Neuron (in vitro differentiated cells): ENCODE results near the gene TRPM8.

Source experiments
- H2AFZ ChIP-seq: one replicate; pipeline ENCODE4 v1.6.1; 2013; ENCODE audit warnings: low read depth, mild to moderate bottlenecking, inconsistent platforms, low read length, moderate library complexity
- H3K27me3 ChIP-seq: one replicate; pipeline ENCODE4 v1.6.1; 2013; ENCODE audit warnings: low read length; ENCODE audit not compliant: insufficient read depth
- H3K36me3 ChIP-seq: one replicate; pipeline ENCODE4 v1.6.1; 2013; ENCODE audit warnings: low read length; ENCODE audit not compliant: insufficient read depth
- H3K4me1 ChIP-seq: one replicate; pipeline ENCODE4 v1.6.1; 2013; ENCODE audit warnings: low read length; ENCODE audit not compliant: insufficient read depth
- H3K4me3 ChIP-seq: 2 replicates; pipeline ENCODE4 v1.5.1; 2013; ENCODE audit warnings: mild to moderate bottlenecking, low read length, moderate library complexity
- H3K9me3 ChIP-seq: one replicate; pipeline ENCODE4 v1.6.1; 2013; ENCODE audit warnings: low read length

The TRPM8 gene

DNA sequence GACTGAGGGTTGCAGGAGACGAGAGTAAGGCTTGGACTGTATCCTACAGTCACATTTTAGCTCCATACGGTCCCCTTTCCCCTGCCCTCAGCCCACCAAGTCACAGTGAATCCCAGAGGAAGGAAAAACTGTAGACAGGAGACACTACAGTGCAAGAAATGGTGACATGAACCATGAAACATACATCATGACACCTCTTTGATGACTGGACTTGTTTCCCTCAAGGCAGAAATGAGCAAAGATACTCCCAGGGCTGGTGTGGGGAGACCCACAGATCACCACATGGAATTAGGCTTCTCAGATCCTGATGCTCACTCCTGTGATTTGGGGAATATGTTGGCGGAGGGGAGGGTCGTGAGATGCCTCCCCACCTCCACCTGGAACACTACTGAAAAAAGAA is 85.1 kb downstream of the TRPM8 start:
- Histone ChIP-seq H3K4me3 (no peak overlapping the region), H3K36me3 (no peaks in the 10 kb centered on the region), H3K4me1 (no peaks in the 10 kb centered on the region)

DNA sequence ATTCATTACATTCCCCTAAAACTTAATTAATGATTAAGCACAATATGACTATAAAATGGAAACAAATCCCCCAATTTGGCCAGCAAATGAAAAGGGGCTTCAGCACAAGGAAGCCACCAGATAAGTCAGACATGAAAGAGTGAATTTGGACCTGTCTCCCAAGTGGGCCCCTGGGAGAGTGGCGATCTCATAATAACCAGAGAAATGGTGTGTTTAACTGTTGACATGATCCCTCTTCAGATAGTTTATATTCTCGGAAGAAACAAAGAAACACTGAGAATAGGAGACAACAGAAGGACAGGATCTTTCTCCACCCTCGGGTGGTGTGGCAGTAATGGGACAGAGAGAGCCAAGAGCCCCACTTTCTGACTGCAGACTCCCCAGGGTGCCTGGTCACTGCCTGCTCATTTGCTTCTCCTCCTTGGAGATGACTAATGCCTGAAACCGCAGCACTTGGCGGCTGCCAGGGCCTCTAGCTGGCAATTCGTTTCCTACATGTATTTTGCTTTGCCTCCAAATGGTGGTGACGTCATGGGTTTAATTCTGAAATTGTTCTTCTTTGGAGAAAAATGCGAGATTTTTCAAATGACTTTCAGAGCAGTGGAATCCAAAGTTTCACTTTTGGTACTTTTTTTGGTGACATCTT is 86.9 kb downstream of the TRPM8 start:
- Histone ChIP-seq H2AFZ (no peak overlapping the region), H3K9me3 (no peaks in the 10 kb centered on the region), H3K36me3 (no peaks in the 10 kb centered on the region), H3K4me1 (no peaks in the 10 kb centered on the region), H3K4me3 (no peak overlapping the region), H3K27me3 (peaks cover 3% of the 10 kb centered on the region)

More for the DNA sequence above, 85.1 kb downstream of the TRPM8 start:
- Histone ChIP-seq H3K27me3 (peaks cover 3% of the 10 kb centered on the region), H3K9me3 (no peaks in the 10 kb centered on the region), H2AFZ (no peak overlapping the region)

DNA sequence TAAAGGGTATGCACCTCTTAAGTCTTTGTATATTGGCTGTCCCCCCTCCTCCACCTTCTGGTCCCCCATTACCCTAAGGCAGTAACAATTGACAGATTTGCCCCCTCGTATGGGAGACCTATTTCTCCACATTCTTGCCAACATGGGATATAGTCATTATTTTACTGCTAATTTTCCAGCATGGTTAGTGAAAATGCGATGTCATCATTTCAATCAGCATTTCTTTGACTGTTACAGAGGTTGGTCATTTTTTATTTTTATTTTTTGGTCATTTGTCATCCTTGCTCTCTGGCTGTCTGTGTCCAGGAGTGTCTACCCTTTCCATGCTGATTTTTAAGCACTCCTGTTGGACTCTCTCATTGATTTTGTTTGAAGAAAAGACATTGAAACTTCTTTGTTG is 88.0 kb downstream of the TRPM8 start:
- H3K4me3 ChIP-seq, result no peak overlapping the region
- no peaks in the 10 kb centered on the region for H3K4me1 ChIP-seq
- peaks cover 3% of the 10 kb centered on the region for H3K27me3 ChIP-seq
- H2AFZ ChIP-seq, result no peak overlapping the region
- no peaks in the 10 kb centered on the region for H3K9me3 ChIP-seq
- H3K36me3 ChIP-seq, result no peaks in the 10 kb centered on the region

DNA sequence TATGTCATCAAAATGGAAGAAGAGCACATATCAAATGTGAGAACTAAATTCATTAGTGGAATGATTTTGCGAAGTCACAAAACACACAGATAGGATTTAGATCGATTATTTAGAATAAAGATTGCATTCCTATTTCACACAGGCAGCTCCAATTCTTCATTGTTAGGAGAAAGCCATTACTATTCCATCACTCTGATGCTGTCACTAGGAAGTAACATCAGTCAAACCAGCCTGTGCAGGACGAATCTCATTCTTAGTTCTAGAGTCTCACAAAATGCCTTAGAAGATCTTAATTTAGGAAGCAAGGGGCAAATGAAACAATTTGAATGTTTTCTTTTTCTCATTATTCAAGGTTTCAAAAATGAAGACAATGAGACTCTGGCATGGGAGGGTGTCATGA is 89.3 kb downstream of the TRPM8 start:
- peaks cover 3% of the 10 kb centered on the region for H3K27me3 ChIP-seq
- no peaks in the 10 kb centered on the region for H3K9me3 ChIP-seq
- no peak overlapping the region for H2AFZ ChIP-seq
- no peaks in the 10 kb centered on the region for H3K36me3 ChIP-seq
- H3K4me3 ChIP-seq, result no peak overlapping the region
- H3K4me1 ChIP-seq, result no peaks in the 10 kb centered on the region

DNA sequence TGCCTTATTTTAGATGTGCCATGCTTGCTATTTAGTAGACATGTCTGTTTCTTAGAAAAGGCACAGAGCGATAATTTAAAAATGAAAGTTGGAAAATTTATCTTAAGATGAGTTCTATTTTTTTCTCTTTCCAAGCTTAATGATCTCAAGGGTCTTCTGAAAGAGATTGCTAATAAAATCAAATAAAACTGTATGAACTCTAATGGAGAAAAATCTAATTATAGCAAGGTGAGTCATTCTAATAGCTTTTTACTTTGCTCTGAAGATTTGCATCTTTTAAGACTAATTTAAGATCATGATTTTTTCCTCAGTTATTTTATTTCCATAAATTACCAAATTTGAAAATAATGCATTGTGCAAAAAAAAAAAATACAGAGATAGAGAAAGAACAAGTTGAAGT is 97.3 kb downstream of the TRPM8 start:
- no peaks in the 10 kb centered on the region for H3K36me3 ChIP-seq
- no peaks in the 10 kb centered on the region for H3K27me3 ChIP-seq
- no peak overlapping the region for H3K4me3 ChIP-seq
- H2AFZ ChIP-seq, result no peak overlapping the region
- no peaks in the 10 kb centered on the region for H3K9me3 ChIP-seq
- no peaks in the 10 kb centered on the region for H3K4me1 ChIP-seq

DNA sequence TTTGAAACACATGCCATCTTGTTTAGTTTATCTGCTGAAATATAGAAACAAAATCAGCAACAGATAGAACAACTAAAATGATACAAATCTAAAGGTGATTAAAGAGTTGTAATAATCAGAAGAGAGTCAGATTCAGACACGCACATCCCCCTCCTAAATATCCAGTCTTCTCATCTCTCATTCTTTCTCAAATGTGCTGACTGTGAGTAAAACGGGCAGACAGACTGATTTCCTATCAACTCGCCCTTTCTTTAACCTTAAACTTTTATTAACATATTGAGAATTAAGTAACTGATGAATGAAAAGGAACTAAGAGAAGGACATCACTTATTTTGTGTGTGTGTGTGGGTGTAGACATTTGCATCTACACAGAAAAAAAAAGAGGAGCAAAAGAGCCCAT is 98.7 kb downstream of the TRPM8 start:
- Histone ChIP-seq H2AFZ (no peak overlapping the region), H3K4me3 (no peak overlapping the region), H3K36me3 (no peaks in the 10 kb centered on the region), H3K27me3 (no peaks in the 10 kb centered on the region), H3K9me3 (no peaks in the 10 kb centered on the region), H3K4me1 (no peaks in the 10 kb centered on the region)

DNA sequence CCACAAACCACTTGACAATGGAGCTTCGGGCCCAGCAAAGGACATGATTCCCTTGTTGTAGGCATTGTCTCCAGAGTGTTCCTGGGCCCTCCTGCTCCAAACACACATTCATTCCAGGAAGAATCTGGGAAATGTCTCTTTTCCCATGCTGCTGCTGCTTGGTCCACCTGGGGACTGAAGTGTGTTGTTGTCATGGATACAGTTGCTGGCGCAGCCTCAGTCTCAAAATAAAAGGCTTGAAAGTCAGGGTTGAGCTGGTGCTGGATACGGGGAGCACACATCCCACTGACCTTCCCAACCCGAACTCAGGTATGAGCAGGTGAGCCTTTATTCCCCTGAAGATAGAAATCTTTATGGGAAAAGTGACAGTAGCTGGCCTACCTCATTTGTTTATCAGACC is 102.7 kb downstream of the TRPM8 start:
- Histone ChIP-seq H2AFZ (no peak overlapping the region), H3K4me1 (no peaks in the 10 kb centered on the region), H3K4me3 (no peak overlapping the region), H3K27me3 (no peaks in the 10 kb centered on the region), H3K9me3 (no peaks in the 10 kb centered on the region), H3K36me3 (no peaks in the 10 kb centered on the region)

DNA sequence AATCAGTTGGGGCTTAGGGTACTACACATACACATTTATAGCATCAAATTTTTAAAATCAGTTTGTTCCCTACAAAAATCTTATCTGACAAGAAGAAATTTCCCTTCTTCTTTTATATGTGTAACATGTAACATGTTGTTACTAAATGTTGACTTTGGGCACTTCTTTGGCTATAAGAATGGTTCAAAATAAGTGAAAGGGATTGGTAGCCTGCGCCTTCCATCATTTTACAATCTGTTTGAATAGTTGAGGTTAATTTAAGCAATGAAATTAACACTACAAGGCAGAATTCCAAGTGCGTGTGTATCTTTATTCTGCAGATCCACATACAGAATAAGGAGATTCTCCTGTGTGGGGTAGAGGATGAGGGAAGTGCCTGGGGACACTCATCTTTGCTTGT is 103.2 kb downstream of the TRPM8 start:
- H2AFZ ChIP-seq, result no peak overlapping the region
- no peaks in the 10 kb centered on the region for H3K4me1 ChIP-seq
- H3K27me3 ChIP-seq, result no peaks in the 10 kb centered on the region
- H3K4me3 ChIP-seq, result no peak overlapping the region
- no peaks in the 10 kb centered on the region for H3K9me3 ChIP-seq
- no peaks in the 10 kb centered on the region for H3K36me3 ChIP-seq

DNA sequence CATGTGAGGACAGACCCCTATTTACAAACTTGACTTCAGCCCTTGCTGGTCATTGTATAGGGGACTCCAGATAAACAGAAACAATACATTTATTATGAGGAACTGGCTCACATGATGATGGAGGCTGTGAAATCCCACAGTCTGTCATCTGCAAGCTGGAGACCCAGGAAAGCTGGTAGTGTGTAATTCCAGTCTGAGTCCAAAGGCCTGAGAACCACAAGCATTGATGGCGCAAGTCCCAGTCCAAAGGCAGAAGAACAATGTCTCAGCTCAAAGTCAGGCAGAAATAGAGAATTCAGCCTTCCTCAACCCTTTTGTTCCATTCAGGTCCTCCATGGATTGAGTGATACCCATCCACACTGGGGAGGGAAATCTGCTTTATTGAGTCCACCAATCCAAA is 105.3 kb downstream of the TRPM8 start:
- H3K9me3 ChIP-seq, result no peaks in the 10 kb centered on the region
- no peaks in the 10 kb centered on the region for H3K27me3 ChIP-seq
- no peaks in the 10 kb centered on the region for H3K36me3 ChIP-seq
- H3K4me3 ChIP-seq, result no peak overlapping the region
- no peak overlapping the region for H2AFZ ChIP-seq
- H3K4me1 ChIP-seq, result peaks cover 4% of the 10 kb centered on the region

DNA sequence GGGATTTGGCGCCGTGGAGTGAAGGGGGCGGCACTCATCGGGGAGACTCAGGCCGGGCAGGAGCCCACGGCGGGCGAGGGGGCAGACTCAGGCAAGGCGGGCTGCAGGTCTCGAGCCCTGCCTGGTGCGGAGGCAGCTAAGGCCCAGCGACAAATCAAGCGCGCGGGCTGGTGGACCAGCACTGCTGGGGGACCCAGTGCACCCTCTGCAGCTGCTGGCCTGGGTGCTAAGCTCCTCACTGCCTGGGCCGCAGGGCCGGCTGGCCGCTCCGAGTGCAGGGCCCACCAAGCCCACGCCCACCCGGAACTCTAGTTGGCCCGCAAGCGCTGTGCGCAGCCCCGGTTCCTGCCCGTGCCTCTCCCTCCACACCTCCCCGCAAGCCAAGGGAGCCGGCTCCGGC is 107.1 kb downstream of the TRPM8 start:
- Histone ChIP-seq H3K27me3 (no peaks in the 10 kb centered on the region), H3K4me1 (peaks cover 4% of the 10 kb centered on the region)

DNA sequence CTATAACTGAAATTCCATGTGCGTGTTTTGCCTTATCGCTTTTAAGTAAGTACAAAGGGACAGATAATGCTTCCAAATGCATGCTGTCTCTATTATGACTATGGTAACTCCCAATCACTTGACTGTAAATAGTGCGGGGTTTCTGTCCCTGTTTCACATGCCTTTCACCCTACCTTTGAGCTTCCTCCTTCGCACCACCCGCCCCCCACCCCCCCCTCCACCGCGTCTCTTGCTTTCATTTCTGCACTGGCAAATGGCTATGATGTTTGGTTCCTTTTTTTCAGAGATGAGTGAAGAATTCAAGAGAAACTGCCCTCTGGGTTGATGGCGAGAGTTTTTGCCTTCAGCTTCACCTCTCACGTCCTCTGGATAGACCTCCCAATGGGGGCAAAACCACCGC is 108.3 kb downstream of the TRPM8 start:
- H3K9me3 ChIP-seq, result no peaks in the 10 kb centered on the region
- H3K4me3 ChIP-seq, result no peak overlapping the region
- no peaks in the 10 kb centered on the region for H3K27me3 ChIP-seq
- H2AFZ ChIP-seq, result no peak overlapping the region
- H3K4me1 ChIP-seq, result peaks cover 4% of the 10 kb centered on the region
- no peaks in the 10 kb centered on the region for H3K36me3 ChIP-seq

More for the DNA sequence above, 107.1 kb downstream of the TRPM8 start:
- Histone ChIP-seq H3K4me3 (no peak overlapping the region), H3K9me3 (no peaks in the 10 kb centered on the region), H3K36me3 (no peaks in the 10 kb centered on the region), H2AFZ (no peak overlapping the region)

DNA sequence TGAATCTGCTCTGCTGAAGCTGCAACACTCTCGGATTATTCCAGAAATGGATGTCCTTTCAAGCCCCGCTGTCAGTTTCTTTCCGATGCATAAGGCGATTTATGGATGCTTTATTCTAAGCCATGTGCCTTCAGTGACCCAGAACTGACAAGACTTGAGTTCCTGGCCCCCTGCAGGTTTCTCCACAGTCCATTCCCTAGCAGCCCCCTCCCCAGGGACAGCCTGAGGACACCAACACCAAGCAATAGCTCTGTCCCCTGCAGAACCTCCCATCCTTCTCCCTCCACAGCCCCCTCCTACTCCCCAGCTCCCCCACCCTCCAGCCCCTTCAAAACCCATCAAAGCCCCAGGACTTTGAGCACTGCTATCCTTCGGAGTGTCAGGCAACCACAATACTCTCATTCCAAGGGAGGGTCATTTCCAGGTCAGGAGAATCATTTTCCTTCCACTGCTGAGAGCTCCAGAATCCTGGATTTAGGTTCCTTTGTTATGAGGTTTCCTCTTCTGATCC is 108.8 kb downstream of the TRPM8 start:
- H3K36me3 ChIP-seq, result no peaks in the 10 kb centered on the region
- no peaks in the 10 kb centered on the region for H3K9me3 ChIP-seq
- H3K27me3 ChIP-seq, result no peaks in the 10 kb centered on the region
- H3K4me1 ChIP-seq, result peaks cover 7% of the 10 kb centered on the region
- H2AFZ ChIP-seq, result no peak overlapping the region
- no peak overlapping the region for H3K4me3 ChIP-seq

DNA sequence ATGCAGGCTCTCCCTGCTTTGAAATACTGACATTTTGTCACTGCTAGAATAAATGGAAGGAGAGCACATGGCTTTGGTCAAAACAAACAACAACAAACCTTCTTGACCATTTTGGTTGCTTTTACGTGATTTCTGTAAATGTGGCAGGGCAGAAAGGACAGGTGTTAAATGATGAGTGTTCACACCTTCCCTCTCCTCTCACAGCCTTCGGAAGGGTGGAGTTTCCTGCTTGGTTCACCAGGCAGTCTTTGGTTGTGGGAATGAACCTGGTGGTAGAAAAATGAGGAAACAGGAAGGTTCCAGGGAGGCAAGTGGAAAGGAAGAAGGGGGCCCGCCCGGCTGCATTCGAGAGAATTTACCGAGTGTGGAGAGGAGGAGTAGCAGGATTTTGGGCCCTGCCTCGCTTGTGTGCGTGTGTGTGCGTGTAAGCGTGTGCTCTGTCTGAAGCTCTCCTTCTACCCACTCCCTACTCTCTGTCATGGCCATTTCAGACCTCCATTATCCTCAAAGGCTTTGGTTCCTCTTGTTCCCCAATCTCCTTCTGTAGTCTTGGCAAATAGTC is 109.6 kb downstream of the TRPM8 start:
- Histone ChIP-seq H3K4me1 (peaks cover 9% of the 10 kb centered on the region), H3K9me3 (no peaks in the 10 kb centered on the region), H3K4me3 (no peak overlapping the region), H3K36me3 (no peaks in the 10 kb centered on the region), H2AFZ (no peak overlapping the region), H3K27me3 (no peaks in the 10 kb centered on the region)

DNA sequence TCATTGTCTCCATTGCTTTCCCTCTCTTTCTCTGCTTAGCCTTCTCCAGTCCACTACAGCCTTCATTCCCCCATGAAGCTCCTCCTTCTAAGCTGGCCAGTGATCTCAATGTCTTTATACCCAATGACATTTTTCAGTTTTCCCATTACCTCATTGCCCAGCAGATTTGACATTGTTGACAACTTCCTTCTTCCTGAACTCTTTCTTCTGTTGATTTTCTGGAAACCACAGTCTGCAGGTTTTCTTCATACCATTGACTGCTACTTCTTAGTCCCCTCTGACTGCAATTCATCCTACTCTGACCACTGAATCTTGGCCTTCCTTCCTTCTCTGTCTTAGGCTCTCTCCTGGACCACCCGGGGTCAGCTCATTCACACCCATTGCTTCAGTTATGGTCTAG is 110.5 kb downstream of the TRPM8 start:
- Histone ChIP-seq H3K36me3 (no peaks in the 10 kb centered on the region), H3K27me3 (no peaks in the 10 kb centered on the region), H3K9me3 (no peaks in the 10 kb centered on the region), H2AFZ (no peak overlapping the region), H3K4me3 (no peak overlapping the region), H3K4me1 (peaks cover 12% of the 10 kb centered on the region)
